Measurements from ENCODE around the gene LRTM2. TPM values are rescaled to one million over a fixed set of nuclear protein-coding genes. Genes with fewer than 3 reads are reported as not detected.

Gene LRTM2
- total RNA-seq, 4 donors from 2014 or later: not detected

DNA sequence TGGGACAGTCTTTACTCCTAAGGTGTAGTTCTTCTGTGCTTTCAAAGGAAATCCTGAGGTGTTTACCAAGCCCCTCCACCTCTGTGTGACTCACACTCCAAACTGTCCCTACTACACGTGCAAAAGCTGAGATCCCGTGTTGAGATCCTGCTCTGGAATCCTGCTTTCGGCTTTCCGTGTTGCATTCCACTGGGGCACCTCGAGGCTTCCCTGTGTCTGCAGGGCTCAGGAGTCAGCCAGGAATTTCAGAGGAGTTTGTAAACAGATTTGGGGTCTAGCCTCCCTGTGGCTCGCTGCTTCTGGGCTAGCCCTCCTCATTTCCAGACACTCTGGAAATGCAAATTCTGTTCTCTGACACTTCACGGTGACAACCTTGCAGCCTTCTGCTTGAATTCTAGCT is 49.7 kb downstream of the LRTM2 start:
- TF ChIP-seq CTCF (IDR thresholded peaks at IDR 0.05): no peak
- no peak for DNase-seq (ENCODE audit: low spot score)
- ATAC-seq (ENCODE audit: low FRiP score): no peak

GRCh38 chr12:1870998-1871917 is 50.9 kb downstream of the LRTM2 start:
- DNase-seq (ENCODE audit: low spot score): no peak
- no peak for ATAC-seq (ENCODE audit: low FRiP score)

DNA sequence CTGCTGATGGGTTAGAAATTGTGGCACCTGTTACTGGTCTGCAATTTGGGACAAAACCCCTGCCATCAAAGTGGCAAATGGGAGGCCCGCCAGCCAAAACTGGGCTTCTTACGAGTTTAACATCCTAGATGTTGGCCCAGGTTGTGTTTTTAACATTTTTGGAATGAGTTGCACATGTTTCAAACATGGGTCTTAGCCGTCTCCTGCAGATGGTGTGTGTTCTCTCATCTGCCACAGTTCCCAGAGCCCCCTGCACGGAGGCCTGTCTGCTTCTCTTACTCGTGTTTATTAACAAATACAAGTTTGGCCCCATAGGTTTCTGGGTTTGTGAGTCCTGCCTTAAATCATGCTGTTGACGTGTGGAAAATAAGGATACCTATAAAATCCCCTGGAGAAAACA is 51.6 kb downstream of the LRTM2 start:
- DNase-seq (ENCODE audit: low spot score): no peak
- TF ChIP-seq CTCF (IDR thresholded peaks at IDR 0.05): no peak

More at GRCh38 chr12:1870998-1871917, 50.9 kb downstream of the LRTM2 start:
- no peak for TF ChIP-seq CTCF (IDR thresholded peaks at IDR 0.05)

GRCh38 chr12:1872448-1872847 is 52.1 kb downstream of the LRTM2 start:
- ATAC-seq (ENCODE audit: low FRiP score) (no peak), DNase-seq (ENCODE audit: low spot score) (no peak)
- TF ChIP-seq CTCF (IDR thresholded peaks at IDR 0.05): no peak

More for the DNA sequence above, 51.6 kb downstream of the LRTM2 start:
- no peak for ATAC-seq (ENCODE audit: low FRiP score)

DNA sequence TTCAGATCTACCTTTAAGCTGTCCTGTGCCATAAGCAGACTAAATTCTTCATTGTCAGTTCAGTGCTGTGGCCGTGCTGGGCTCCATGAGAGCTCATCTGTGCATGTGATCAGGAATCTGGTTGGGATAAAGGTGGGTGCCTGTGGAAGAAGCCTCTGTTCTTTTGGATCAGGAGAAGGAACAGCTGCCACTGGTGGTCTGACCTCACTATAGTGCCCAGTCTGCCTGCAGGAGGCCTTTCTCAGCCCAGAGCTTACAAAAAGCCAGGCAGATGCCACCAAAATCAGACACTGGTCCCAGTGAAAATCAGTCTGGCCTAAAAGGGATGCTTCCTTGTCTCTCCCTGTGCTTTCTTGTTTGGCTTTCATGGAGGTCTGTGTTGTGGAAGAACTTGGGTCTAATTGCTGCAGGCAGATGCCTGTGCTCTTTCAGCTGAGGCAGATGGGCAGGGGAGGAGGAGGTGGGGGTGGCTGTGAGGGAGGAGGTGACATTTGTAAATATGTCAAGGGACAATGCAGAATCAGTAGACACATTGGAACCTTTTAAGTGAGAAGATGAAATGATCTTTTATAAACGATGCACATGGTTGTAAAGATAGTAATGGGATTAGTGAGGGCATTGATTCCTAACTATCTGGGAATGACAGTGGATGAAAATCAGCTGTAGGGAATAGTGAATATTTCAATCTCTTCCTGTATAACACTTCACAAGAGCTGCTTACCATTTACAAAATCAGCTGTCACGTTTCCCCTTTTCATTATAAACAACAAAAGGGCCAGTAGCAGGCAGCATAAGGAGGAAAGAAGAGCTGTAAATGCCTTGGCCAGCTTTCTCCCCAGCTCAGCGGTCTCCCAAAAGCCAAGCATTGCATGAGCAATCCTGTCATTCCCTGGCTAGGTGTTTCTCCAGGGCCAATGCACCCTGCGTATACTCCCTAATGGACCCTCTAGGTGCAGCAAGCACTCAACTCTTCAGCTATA is 53.5 kb downstream of the LRTM2 start:
- ATAC-seq (ENCODE audit: low FRiP score): no peak
- DNase-seq (ENCODE audit: low spot score): no peak
- no peak for TF ChIP-seq CTCF (IDR thresholded peaks at IDR 0.05)

- no peak for ATAC-seq (ENCODE audit: low FRiP score)
- DNase-seq (ENCODE audit: low spot score): no peak
- no peak for TF ChIP-seq CTCF (IDR thresholded peaks at IDR 0.05)
Measured at GRCh38 chr12:1875608-1876007, 55.2 kb downstream of the LRTM2 start.

Measured in omental fat pad (tissue), 4 donors.